PC-9 (cell line): ENCODE data around the gene CD48.

ENCODE experiments used
- EZH2 ChIP-seq: fragments of 200-600 bp; sonication (generic); IDR thresholded peaks from 2 replicates; pipeline ENCODE4 v1.8.0; 2017; ENCODE audit warnings: antibody characterized with exemption, low read depth
- TF ChIP-seq, protein P1 (sequence below): fragments of 200-600 bp; sonication (generic); conservative IDR thresholded peaks from 2 replicates; pipeline ENCODE4 v1.6.1; 2017; ENCODE audit warnings: mixed run types, antibody characterized with exemption, mild to moderate bottlenecking, moderate library complexity

DNA sequence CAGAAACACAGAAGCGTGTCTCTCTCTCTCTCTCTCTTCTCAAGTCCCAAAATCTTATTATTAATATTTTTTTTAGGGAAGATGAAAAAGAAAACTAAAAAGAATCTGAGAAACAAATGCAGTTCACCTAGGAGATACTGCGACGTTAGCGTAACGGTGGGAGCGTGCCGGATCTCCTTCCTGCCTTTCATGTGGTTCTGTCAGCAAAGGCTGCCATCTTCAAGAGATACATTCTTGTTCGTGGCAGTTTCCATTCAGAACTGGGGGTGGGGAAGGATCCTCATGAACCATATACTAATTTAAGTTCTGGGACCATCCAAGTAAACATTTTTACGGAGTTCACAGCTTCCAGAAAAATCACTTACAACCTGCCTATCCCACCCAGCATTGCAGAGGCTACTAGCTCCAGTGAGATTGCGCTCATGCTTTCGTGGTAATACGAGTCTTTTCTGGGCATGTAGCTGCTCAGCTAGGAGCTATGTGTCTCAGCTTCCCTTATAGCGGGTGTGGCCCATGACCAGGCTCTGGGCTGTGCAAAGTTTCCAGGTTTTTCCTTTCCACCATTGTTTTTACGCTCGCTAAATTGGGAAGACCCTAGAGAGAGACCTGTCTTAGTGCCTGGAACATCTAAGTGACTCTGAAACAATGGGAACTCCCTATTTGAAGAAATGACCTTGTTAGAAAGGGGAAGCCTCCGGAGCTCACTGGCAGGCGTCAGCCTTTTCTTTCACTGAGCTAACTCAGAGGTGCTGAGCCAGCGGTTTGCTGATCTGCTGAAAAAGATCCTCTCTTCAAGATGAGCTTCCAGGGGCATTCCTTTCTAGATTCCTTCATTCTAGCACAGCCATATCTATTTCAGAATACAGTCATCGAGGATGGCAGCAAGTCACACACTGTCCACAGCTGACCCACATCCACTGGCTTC lies 82.1 kb downstream of the CD48 start:
- TF ChIP-seq, protein P1, sequence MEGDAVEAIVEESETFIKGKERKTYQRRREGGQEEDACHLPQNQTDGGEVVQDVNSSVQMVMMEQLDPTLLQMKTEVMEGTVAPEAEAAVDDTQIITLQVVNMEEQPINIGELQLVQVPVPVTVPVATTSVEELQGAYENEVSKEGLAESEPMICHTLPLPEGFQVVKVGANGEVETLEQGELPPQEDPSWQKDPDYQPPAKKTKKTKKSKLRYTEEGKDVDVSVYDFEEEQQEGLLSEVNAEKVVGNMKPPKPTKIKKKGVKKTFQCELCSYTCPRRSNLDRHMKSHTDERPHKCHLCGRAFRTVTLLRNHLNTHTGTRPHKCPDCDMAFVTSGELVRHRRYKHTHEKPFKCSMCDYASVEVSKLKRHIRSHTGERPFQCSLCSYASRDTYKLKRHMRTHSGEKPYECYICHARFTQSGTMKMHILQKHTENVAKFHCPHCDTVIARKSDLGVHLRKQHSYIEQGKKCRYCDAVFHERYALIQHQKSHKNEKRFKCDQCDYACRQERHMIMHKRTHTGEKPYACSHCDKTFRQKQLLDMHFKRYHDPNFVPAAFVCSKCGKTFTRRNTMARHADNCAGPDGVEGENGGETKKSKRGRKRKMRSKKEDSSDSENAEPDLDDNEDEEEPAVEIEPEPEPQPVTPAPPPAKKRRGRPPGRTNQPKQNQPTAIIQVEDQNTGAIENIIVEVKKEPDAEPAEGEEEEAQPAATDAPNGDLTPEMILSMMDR = no peak
- no peak for TF ChIP-seq EZH2
